WERI-Rb-1 (cell line): ENCODE measurements around the gene CCDC88A.

ENCODE experiments used
- DNase-seq: peaks from one replicate; pipeline ENCODE4 v3.0.0-alpha.2; 2020
- H3K27ac ChIP-seq: fragments of 250-450 bp; sonication (Bioruptor Pico); 2 replicates; pipeline ENCODE4 v1.5.1; 2020; ENCODE audit warnings: mild to moderate bottlenecking, moderate library complexity
- H3K27me3 ChIP-seq: fragments of 250-450 bp; sonication (Bioruptor Pico); 2 replicates; pipeline ENCODE4 v1.5.1; 2021; ENCODE audit warnings: mild to moderate bottlenecking, low read depth, moderate library complexity; ENCODE audit not compliant: insufficient read depth, severe bottlenecking
- H3K36me3 ChIP-seq: fragments of 250-450 bp; sonication (Bioruptor Pico); 2 replicates; pipeline ENCODE4 v1.5.1; 2020; ENCODE audit warnings: mild to moderate bottlenecking, moderate library complexity
- H3K4me3 ChIP-seq: 2 replicates; pipeline ENCODE4 v1.5.1; 2011; ENCODE audit warnings: low read depth, mild to moderate bottlenecking, control low read depth, low read length
- H3K9me3 ChIP-seq: fragments of 250-450 bp; sonication (Bioruptor Pico); 2 replicates; pipeline ENCODE4 v1.5.1; 2021; ENCODE audit warnings: mild to moderate bottlenecking, moderate library complexity; ENCODE audit not compliant: severe bottlenecking
- TF ChIP-seq, protein P1 (sequence below): IDR thresholded peaks from 2 replicates; pipeline ENCODE4 v1.5.1; 2011; ENCODE audit warnings: low read depth, mild to moderate bottlenecking, control low read depth, inconsistent platforms, low read length

The CCDC88A gene, protein sequence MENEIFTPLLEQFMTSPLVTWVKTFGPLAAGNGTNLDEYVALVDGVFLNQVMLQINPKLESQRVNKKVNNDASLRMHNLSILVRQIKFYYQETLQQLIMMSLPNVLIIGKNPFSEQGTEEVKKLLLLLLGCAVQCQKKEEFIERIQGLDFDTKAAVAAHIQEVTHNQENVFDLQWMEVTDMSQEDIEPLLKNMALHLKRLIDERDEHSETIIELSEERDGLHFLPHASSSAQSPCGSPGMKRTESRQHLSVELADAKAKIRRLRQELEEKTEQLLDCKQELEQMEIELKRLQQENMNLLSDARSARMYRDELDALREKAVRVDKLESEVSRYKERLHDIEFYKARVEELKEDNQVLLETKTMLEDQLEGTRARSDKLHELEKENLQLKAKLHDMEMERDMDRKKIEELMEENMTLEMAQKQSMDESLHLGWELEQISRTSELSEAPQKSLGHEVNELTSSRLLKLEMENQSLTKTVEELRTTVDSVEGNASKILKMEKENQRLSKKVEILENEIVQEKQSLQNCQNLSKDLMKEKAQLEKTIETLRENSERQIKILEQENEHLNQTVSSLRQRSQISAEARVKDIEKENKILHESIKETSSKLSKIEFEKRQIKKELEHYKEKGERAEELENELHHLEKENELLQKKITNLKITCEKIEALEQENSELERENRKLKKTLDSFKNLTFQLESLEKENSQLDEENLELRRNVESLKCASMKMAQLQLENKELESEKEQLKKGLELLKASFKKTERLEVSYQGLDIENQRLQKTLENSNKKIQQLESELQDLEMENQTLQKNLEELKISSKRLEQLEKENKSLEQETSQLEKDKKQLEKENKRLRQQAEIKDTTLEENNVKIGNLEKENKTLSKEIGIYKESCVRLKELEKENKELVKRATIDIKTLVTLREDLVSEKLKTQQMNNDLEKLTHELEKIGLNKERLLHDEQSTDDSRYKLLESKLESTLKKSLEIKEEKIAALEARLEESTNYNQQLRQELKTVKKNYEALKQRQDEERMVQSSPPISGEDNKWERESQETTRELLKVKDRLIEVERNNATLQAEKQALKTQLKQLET (N-terminal part only)

DNA sequence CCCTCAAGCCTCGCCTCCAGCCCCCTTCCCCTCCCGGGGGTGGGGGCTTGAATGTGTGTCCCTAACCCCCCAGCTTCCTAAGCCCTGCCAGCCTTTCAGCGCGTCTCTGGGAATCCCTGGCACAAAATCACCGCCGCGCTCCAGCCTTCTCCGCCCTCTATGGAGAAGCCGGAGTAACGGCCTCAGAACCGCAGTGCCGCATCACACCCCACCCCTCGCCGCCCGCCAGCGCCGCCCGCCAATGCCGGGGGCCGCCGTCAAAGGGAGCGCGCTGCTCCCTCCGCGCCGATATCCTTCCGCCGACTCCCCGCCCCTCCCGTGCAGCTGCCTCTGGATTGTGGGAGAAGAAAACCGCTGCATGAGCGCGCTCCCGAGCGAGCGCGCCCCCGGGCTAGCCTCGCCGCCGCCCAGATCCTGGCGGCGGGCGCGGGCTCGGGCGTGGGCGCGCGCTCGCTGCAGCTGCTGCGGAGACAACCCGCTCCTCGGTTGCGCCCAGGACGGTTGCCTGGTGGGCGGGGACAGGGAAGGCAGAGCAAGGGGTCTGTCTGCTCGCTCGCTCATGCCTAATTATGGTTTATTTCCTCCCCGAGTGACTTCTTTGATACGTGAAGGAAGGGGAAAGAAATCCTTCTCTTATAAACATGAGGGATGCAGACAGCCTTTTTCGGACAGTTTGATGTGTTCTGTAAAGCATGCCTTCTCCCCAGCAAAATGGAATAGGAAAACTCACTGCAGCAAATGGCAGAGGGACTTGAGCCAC is at the start of gene CCDC88A:
CCDC88A (minus strand) TSS at position 178 of the 760 bp plus-strand sequence. CDS start 777 bp downstream, outside the sequence.
- Histone ChIP-seq H3K36me3 (no peaks in the 10 kb centered on the region), H3K4me3 (peak within 1 kb of the TSS; percentile 95), H3K27me3 (no peaks in the 10 kb centered on the region), H3K9me3 (no peaks in the 10 kb centered on the region), H3K27ac (peak within 1 kb of the TSS; percentile 73)
- TF ChIP-seq, protein P1, sequence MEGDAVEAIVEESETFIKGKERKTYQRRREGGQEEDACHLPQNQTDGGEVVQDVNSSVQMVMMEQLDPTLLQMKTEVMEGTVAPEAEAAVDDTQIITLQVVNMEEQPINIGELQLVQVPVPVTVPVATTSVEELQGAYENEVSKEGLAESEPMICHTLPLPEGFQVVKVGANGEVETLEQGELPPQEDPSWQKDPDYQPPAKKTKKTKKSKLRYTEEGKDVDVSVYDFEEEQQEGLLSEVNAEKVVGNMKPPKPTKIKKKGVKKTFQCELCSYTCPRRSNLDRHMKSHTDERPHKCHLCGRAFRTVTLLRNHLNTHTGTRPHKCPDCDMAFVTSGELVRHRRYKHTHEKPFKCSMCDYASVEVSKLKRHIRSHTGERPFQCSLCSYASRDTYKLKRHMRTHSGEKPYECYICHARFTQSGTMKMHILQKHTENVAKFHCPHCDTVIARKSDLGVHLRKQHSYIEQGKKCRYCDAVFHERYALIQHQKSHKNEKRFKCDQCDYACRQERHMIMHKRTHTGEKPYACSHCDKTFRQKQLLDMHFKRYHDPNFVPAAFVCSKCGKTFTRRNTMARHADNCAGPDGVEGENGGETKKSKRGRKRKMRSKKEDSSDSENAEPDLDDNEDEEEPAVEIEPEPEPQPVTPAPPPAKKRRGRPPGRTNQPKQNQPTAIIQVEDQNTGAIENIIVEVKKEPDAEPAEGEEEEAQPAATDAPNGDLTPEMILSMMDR, result peak; percentile 22; the same call in 1 of the 2 replicates
- peak; percentile 99 for DNase-seq

DNA sequence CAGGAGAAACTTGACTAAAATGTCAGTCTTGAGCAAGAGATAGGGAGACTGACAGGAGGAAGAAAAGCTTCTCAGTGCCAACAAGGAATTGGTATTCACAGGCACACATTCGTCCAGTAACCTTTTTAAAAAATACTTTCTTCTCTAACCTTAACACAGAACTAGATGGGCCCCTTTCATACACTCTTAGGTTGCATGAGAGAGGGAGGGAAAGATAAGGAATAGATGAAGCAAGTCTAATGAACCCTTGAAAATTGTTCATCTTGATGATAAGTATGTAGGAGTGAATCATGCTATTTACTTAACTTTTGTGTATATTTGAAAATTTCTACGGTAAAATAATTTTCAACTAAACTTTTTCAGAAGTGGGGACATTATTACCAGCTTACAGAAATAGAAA is 42.0 kb upstream of the CCDC88A start:
- TF ChIP-seq, protein P1, result no peak
- no peak for DNase-seq
- no peak overlapping the region for H3K27ac ChIP-seq
- peaks cover 2% of the 10 kb centered on the region for H3K9me3 ChIP-seq
- no peaks in the 10 kb centered on the region for H3K27me3 ChIP-seq
- H3K36me3 ChIP-seq, result no peaks in the 10 kb centered on the region
- no peak overlapping the region for H3K4me3 ChIP-seq

DNA sequence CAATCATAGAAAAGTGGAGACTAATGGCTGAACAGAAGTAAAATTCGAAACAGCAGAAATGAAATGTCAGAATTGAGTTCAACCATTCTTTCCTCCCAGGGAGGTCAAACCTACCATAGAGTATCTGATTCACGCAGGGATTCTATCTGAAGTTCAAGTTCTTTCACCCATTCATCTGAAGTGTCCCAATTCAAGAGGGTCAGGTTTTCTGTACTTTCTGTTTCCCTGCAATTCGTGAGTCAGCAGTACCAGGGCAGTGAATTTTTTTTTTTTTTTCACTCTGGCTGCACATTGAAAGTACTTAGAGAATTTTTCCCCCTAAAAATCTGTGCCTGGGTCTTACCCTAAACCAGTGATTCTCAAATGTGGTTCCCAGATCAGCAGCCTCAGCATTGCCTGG is 40.9 kb upstream of the CCDC88A start:
- Histone ChIP-seq H3K4me3 (no peak overlapping the region), H3K27me3 (no peaks in the 10 kb centered on the region), H3K36me3 (no peaks in the 10 kb centered on the region), H3K9me3 (peaks cover 2% of the 10 kb centered on the region), H3K27ac (no peak overlapping the region)
- DNase-seq, result no peak
- TF ChIP-seq, protein P1, result no peak

DNA sequence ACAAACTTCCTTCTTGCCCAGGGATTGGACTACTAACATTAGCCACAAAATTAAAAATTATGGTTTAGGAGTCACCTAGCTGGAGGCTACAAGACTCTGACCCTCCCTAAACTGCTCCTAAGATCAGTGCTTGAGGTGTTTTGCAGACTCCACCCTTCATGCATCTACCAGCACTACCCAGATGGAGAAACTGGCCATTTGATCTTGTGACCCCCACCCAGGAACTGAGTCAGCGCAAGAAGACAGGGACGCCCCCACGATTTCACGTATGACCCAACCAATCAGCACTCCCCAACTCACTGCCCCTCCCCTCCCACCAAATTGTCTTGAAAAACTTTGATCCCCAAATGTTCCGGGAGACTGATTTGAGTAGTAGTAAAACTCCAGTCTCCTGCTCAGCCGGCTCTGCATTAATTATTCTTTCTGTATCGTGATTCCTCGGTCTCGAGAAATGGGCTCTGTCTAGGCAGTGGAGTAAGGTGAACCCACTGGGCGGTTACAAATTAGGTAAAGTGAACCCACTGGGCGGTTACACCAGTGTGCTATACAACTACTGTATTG is 40.1 kb upstream of the CCDC88A start:
- H3K36me3 ChIP-seq, result no peaks in the 10 kb centered on the region
- H3K4me3 ChIP-seq, result no peak overlapping the region
- no peak overlapping the region for H3K27ac ChIP-seq
- no peaks in the 10 kb centered on the region for H3K27me3 ChIP-seq
- DNase-seq, result no peak
- TF ChIP-seq, protein P1, result no peak
- H3K9me3 ChIP-seq, result peaks cover 2% of the 10 kb centered on the region

DNA sequence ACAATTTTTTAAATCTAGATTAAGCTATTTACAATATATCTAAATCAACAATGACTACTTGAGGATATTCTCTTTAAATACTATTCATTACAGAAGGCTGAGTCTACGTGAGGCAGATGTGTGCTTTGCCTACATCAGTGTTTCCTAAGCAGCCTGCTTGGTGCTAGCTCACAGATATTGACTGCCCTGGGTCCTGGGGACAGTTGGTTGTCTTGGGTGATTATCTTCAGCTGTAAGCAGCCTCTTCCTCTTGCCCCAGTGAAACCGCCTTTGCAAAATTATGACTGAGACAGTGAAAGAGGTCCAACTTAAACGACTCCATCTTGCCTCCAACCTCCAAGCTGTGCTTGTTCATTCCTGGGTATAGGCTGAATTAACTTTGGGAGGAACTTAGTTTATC is 39.6 kb upstream of the CCDC88A start:
- H3K27ac ChIP-seq, result no peak overlapping the region
- TF ChIP-seq, protein P1, result no peak
- H3K27me3 ChIP-seq, result no peaks in the 10 kb centered on the region
- peaks cover 2% of the 10 kb centered on the region for H3K9me3 ChIP-seq
- DNase-seq, result no peak
- no peak overlapping the region for H3K4me3 ChIP-seq
- no peaks in the 10 kb centered on the region for H3K36me3 ChIP-seq
